Stimulated activated CD8-positive, alpha-beta memory T cell treated with anti-CD3 and anti-CD28 coated beads, Interleukin-7, amount 100 ng/mL, for 4 hours (primary cell): ENCODE results near the gene ARHGAP5.
"Not testable (repeated sequence)": the region's sequence is repeated elsewhere in the genome, so short reads cannot be mapped to it uniquely, and the experiment has no call there.

ENCODE experiments used
- DNase-seq, 2 donors: peaks; one replicate each; pipeline ENCODE4 v3.0.0-alpha.2; 2020; ENCODE audit warnings: low read depth in 2 of 2

The ARHGAP5 gene

GRCh38 chr14:32110548-32110896 lies 33.4 kb downstream of the ARHGAP5 start:
- DNase-seq: no peak

GRCh38 chr14:32121536-32121935 lies 44.4 kb downstream of the ARHGAP5 start:
- no peak for DNase-seq

- no peak for DNase-seq
These were observed 44.8 kb downstream of the ARHGAP5 start for GRCh38 chr14:32121948-32122347.

- not testable (repeated sequence) for DNase-seq
These were observed 50.0 kb downstream of the ARHGAP5 start for GRCh38 chr14:32126899-32127730.

- not testable (repeated sequence) for DNase-seq
These were observed 50.9 kb downstream of the ARHGAP5 start for GRCh38 chr14:32127731-32128654.

- no peak for DNase-seq
These were observed 51.6 kb downstream of the ARHGAP5 start for GRCh38 chr14:32128703-32129102.

- no peak for DNase-seq
These were observed 52.0 kb downstream of the ARHGAP5 start for GRCh38 chr14:32129124-32129523.

- DNase-seq: not testable (repeated sequence)
These were observed 54.6 kb downstream of the ARHGAP5 start for GRCh38 chr14:32131689-32132088.

GRCh38 chr14:32134448-32135097 lies 57.5 kb downstream of the ARHGAP5 start:
- no peak for DNase-seq

- DNase-seq: no peak
These were observed 59.1 kb downstream of the ARHGAP5 start for GRCh38 chr14:32136027-32136825.

- no peak for DNase-seq
These were observed 60.2 kb downstream of the ARHGAP5 start for GRCh38 chr14:32137313-32137712.

- no peak for DNase-seq
These were observed 60.8 kb downstream of the ARHGAP5 start for GRCh38 chr14:32137892-32138291.

- DNase-seq: no peak
These were observed 65.2 kb downstream of the ARHGAP5 start for GRCh38 chr14:32142341-32142740.

- DNase-seq: no peak
These were observed 65.8 kb downstream of the ARHGAP5 start for GRCh38 chr14:32142754-32143437.

GRCh38 chr14:32150392-32150791 lies 73.3 kb downstream of the ARHGAP5 start:
- no peak for DNase-seq

GRCh38 chr14:32166029-32166428 lies 88.9 kb downstream of the ARHGAP5 start:
- no peak for DNase-seq

GRCh38 chr14:32166924-32167323 lies 89.8 kb downstream of the ARHGAP5 start:
- DNase-seq: no peak

- DNase-seq: no peak
These were observed 90.8 kb downstream of the ARHGAP5 start for GRCh38 chr14:32167907-32168306.

- no peak for DNase-seq
These were observed 92.1 kb downstream of the ARHGAP5 start for GRCh38 chr14:32169191-32169590.

GRCh38 chr14:32171469-32171868 lies 94.4 kb downstream of the ARHGAP5 start:
- no peak for DNase-seq
